GM21515 (cell line): Measurements from ENCODE around the gene SPINT2.
"Not testable (repeated sequence)": the region's sequence is repeated elsewhere in the genome, so short reads cannot be mapped to it uniquely, and the experiment has no call there.

Experiments
- ATAC-seq: cut with Tn5 transposase; IDR thresholded peaks from one replicate; pipeline ENCODE4 v1.9.1; 2021; ENCODE audit not compliant: unreplicated experiment

SPINT2 gene

DNA sequence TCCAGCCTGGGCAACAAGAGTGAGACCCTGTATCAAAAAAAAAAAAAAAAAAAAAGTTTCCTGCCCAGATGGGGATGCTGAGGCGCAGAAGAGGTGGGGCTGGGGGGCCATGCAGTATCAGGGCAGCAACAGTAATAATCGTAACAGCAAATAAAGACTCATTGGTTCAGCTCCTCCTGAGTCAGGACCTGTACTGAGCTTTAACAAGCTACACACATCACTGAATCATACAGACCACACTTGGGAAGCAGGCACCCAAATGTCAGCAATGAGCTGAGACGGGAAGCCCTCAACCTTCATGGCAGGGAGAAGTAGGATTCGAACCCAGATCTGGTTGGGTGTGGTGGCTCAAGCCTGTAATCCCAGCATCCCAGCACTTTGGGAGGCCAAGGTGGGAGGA lies 29.8 kb upstream of the SPINT2 start:
- no peak for ATAC-seq

GRCh38 chr19:38239816-38240215 lies 24.6 kb upstream of the SPINT2 start:
- no peak for ATAC-seq

GRCh38 chr19:38243279-38243673 lies 21.1 kb upstream of the SPINT2 start:
- no peak for ATAC-seq

- no peak for ATAC-seq
Measured at GRCh38 chr19:38245826-38246498, 18.4 kb upstream of the SPINT2 start.

DNA sequence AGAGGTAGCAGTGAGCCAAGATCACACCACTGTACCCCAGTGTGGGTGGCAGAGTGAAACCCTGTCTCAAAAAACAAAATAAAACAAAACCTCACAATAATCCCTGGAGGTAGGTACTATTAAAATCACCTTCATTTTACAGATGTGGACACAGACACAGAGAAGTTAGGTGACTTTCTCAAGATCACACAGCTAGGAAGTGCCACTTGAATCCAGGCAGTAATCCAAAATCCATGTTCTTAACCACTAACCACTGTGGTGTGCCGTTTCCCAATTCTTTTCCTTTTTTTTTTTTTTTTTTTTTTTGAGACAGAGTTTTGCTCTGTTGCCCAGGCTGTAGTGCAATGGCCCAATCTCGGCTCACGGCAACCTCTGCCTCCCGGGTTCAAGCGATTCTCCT lies 17.2 kb upstream of the SPINT2 start:
- no peak for ATAC-seq

- ATAC-seq, result no peak
Measured at GRCh38 chr19:38247734-38248268, 16.6 kb upstream of the SPINT2 start.

DNA sequence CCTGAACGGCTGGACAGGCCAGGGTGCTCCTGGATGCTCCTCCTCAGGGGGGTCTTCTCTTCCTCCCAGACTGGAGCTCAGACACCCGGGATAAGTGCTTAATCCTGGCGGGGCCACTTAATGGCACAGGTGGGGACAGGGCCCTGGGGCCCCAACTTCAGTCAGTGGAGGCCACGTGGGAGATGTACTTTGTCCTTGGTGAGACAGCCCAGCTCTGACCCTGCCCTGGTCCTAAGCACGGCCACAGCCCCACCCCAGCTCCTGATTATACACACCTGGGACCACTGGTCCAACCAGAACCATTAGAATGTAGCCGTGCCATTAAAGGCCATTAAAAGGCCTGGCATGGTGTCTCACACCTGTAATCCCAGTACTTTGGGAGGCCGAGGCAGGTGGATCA lies 16.0 kb upstream of the SPINT2 start:
- no peak for ATAC-seq

DNA sequence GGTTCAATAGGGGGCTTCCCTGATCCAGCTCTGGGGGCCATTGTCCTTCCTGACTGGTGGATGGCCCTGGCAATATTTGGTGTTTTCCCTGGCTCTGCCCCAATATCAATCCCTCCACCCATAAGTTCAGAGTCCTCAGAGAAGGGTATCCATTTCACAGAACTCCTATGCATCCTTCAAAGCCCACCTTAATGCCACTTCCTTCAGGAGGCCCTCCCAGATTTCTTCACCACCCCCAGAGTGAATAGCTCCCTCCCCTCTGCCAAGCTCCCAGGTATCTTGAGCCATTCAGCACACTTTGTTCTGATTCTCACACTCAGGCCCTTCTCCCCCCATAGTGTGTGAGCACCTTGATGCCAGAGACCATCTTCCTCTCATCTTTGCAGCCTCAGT lies 13.9 kb upstream of the SPINT2 start:
- no peak for ATAC-seq

GRCh38 chr19:38250821-38251563 lies 13.4 kb upstream of the SPINT2 start:
- ATAC-seq, result no peak

- ATAC-seq, result no peak
Measured at GRCh38 chr19:38251564-38252051, 12.8 kb upstream of the SPINT2 start.

DNA sequence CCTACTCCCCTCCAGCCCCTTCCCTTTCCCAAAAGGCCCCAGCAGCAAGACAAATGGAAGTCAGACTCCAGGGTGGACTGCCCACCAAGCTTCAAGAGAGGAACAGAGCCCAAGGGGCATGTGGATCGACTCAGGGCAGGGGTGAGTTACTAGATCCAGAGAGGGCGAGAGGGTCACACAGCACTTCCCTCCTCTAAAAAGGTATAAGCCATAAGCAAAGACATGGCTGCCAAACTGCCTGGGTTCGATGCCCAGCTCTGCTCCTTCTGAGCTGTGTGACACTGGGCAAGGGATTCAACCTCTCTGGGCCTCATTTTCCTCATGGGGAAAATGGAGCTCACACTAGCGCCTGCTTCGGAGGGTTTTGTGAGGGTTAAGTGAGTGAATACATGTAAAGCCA lies 12.0 kb upstream of the SPINT2 start:
- ATAC-seq, result no peak

DNA sequence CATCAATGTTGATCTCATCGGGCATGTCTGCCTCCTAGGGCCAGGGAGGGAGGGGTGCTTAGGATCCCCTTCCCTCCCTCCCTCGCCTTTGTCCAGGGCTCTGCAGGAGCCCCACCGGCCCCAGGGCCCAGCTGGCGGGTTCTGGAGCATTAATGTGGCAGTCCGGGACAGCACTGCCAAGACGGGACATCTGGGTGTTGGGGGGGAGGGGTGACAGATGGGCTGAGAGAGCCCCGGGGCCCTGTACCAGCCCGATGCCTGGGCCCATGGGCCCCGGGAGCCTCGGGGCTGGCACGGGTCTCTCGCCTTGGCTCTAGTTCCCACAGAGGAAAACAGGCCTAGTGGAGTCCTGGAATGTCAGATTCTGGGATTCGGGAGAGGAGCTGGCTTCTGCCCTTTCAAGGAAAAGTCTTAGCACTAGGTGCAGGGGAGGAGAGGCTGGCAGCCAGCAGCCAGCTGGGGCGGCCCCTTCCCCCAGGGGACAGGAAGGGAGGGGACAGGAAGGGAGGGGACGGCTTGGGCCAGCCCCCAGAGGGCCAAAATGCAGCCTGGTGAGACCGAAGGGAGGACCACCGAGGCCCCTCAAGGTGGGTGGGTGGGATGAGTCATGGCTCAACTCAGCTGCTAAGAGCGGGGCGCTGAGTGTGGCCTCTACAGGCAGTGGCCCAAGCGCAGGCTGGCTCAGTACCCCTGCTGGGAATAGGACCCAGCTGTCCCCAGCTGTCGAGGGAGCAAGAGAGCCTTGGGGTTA lies 11.3 kb upstream of the SPINT2 start:
- no peak for ATAC-seq

DNA sequence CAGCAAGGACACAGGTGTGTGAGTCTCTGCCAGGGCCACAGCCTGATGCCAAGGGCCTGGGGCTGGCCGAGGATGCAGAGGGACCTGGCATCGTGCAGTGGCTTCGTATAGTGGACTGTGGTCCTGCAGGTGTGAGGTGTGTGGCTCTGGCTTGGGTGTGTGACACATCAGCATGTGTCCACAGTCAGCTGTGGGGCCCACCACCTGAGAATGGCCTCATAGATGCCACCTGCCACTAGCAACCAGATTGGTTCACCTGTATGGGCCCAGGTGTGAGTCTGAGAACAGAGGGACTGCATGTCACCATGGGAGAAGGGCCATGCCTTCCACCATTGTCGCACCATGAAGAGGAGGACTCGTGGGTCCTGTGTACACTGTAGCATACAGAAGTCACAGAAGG lies 10.6 kb upstream of the SPINT2 start:
- no peak for ATAC-seq

DNA sequence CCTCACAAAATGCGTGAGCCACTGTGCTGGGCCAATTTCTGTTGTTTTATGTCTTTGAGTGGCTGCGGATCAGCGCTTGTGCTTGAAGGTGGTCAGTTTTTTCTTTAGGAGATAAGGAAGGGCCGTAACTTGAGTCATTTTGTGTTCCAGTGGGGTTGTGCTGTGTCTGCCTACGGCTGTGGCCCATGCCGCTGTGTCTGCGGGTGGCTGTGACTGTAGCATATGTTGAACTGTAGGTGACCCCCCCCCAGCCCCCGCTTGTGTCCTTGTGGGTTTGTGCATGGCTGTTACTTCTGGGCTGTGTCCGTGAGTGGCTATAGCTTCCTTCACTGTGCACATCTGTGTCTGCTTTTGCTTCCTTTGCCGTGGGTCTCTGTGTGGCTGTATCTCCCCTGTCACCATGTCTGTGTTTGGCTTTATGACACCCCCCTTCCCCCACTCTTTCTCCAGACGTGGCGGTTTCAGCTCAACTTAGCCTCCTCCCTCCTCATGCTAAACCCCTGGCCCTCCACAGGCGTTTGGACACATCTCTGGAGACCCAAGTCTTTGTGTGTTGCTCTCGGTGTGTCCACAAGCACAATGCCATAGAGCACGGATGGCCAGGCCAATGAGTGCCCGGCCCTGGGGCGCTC lies 8.9 kb upstream of the SPINT2 start:
- no peak for ATAC-seq

DNA sequence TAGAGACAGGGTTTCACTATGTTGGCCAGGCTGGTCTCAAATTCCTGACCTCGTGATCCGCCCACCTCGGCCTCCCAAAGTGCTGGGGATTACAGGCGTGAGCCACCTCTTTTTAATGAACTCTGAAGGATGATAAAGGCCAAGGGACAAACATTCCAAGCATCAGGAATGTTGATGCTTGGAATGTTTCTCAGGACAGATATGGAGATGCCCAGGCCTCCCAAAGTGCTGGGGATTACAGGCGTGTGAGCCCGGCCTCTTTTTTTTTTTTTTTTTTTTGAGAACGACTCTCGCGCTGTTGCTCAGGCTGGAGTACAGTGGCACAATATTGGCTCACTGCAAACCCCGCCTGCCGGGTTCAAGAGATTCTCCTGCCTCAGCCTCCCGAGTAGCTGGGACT lies 2.4 kb upstream of the SPINT2 start:
- ATAC-seq, result not testable (repeated sequence)

- ATAC-seq, result no peak
Measured at GRCh38 chr19:38262585-38263268, 1.6 kb upstream of the SPINT2 start.

DNA sequence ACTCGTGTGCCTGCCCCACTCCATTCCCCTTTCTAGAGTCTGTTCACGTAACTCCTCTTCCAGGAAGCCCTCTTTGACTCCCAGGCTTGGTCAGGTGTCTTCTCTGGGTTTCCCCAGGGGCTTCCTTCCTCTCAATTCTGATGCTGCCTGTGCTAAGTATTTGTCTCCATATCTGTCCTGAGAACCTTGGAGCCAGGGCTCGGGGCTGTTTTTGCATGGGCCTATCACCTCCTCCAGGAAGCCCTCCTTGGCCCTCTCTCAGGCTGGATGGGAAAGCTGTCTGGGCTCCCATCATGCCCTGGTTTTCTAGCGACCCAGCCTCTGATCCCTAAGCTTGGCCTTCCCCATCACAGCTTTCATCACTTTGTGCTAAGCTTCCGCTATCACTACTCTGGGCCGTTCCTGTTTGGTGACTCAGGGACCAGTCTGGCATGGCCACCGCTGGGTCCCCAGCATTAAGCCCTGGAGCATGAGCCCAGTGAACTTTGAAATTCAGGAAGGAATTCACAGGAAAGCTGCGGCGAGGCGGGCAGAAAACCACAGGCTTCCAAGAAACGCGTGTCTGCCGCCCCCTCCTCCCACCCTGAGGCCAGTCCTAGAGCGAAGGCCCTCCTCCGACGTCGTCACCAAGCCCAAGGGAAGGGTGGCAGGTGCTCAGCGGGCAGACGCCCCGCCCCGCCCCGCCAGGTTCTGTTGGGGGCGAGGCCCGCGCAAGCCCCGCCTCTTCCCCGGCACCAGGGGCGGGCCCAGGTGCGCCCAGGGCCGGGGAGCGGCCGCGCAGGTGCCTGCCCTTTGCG lies 486 bp upstream of the SPINT2 start:
- no peak for ATAC-seq

DNA sequence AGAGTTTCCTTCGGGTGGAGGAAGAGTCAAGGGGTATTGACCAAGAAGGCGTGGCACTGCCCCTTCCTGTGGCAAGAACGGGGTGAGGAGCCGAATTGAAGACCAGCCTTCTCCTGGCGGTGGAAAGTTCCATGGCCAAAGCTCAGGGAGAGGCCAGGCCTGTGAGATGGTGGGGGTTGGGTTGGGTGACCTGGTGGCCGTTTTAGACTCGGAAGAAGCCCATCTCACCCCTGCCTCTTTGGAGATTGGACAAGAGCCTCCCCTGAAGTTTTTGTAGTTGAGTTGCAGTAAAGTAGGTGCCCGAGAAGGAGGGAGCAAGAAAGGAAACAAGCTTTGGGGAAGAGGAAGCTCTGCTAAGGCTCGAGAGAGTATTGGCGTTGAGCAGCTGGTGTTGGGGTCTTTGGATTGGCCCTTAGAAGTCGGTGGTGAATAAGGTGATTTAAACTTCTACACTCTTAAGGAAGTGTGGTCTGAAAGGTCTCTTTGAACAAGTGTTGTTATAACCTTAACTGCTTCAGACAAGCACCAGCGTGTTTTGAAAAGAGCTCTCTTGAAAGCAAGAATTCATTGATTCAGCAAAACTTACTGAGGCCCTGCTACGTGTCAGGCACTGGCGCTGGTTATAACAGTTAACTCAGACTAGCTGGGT lies 964 bp downstream of the SPINT2 start:
- ATAC-seq, result no peak

GRCh38 chr19:38265921-38266429 lies 1.6 kb downstream of the SPINT2 start:
- no peak for ATAC-seq
